Measurements from ENCODE around the gene CASS4.

DNA sequence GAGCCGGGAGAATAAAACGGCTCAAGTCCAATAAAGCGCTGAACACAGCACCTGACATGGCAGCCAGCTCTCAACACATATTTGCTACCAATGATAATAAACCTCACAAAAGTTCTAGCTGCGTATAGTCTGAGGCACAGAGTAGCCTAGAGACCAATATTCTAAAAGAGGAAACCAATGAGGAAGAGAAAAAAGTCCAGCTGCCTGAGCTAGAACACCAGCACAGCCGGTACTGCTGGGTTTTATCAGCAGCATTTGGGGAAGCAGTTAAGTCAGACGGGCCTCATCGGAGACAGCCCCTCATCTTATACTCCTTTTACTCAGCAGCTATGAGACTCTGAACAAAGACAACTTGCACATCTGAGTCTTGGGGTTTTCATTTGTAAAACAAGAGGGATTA lies 53.9 kb downstream of the CASS4 start:
- no peak for TF ChIP-seq POLR2A (IDR thresholded peaks at IDR 0.05; ENCODE audit: extremely low read depth, insufficient read length)
- TF ChIP-seq, protein P1, sequence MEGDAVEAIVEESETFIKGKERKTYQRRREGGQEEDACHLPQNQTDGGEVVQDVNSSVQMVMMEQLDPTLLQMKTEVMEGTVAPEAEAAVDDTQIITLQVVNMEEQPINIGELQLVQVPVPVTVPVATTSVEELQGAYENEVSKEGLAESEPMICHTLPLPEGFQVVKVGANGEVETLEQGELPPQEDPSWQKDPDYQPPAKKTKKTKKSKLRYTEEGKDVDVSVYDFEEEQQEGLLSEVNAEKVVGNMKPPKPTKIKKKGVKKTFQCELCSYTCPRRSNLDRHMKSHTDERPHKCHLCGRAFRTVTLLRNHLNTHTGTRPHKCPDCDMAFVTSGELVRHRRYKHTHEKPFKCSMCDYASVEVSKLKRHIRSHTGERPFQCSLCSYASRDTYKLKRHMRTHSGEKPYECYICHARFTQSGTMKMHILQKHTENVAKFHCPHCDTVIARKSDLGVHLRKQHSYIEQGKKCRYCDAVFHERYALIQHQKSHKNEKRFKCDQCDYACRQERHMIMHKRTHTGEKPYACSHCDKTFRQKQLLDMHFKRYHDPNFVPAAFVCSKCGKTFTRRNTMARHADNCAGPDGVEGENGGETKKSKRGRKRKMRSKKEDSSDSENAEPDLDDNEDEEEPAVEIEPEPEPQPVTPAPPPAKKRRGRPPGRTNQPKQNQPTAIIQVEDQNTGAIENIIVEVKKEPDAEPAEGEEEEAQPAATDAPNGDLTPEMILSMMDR (IDR thresholded peaks at IDR 0.05; ENCODE audit: low read depth, low read length), result no peak
- TF ChIP-seq, protein P2, sequence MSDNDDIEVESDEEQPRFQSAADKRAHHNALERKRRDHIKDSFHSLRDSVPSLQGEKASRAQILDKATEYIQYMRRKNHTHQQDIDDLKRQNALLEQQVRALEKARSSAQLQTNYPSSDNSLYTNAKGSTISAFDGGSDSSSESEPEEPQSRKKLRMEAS (IDR thresholded peaks at IDR 0.05; ENCODE audit: low read depth, low read length), result no peak

All from NB4 (cell line).